GM18526 (cell line): Measurements from ENCODE around the gene RIPPLY2.

Source experiments
- POLR2A ChIP-seq: IDR thresholded peaks from 3 replicates; pipeline ENCODE4 v1.6.1; 2011; ENCODE audit not compliant: insufficient read length; ENCODE audit errors: extremely low read depth

Gene RIPPLY2

GRCh38 chr6:83852528-83853177 lies 507 bp upstream of the RIPPLY2 start:
- TF ChIP-seq POLR2A, result no peak

GRCh38 chr6:83854001-83854501 lies 891 bp downstream of the RIPPLY2 start:
- TF ChIP-seq POLR2A, result no peak

GRCh38 chr6:83854766-83855165 lies 1.6 kb downstream of the RIPPLY2 start:
- no peak for TF ChIP-seq POLR2A

GRCh38 chr6:83859410-83860358 lies 6.5 kb downstream of the RIPPLY2 start, which contains the start of gene CYB5R4:
CYB5R4 (plus strand) TSS chr6:83859689; CDS start chr6:83859783, 94 bp downstream.
- peak; percentile 92 for TF ChIP-seq POLR2A

GRCh38 chr6:83860359-83860755 lies 7.2 kb downstream of the RIPPLY2 start:
- TF ChIP-seq POLR2A, result no peak

GRCh38 chr6:83860782-83861495 lies 7.8 kb downstream of the RIPPLY2 start:
- TF ChIP-seq POLR2A, result no peak

- TF ChIP-seq POLR2A, result no peak
Measured at GRCh38 chr6:83862776-83863471, 9.8 kb downstream of the RIPPLY2 start.

- no peak for TF ChIP-seq POLR2A
Measured at GRCh38 chr6:83867043-83867442, 13.9 kb downstream of the RIPPLY2 start.

- TF ChIP-seq POLR2A, result no peak
Measured at GRCh38 chr6:83867527-83868161, 14.5 kb downstream of the RIPPLY2 start.

GRCh38 chr6:83868639-83869038 lies 15.5 kb downstream of the RIPPLY2 start:
- TF ChIP-seq POLR2A, result no peak

GRCh38 chr6:83870649-83871048 lies 17.5 kb downstream of the RIPPLY2 start:
- TF ChIP-seq POLR2A, result no peak

- TF ChIP-seq POLR2A, result no peak
Measured at GRCh38 chr6:83872386-83873118, 19.4 kb downstream of the RIPPLY2 start.

- TF ChIP-seq POLR2A, result no peak
Measured at GRCh38 chr6:83873869-83874268, 20.7 kb downstream of the RIPPLY2 start.

GRCh38 chr6:83875843-83876242 lies 22.7 kb downstream of the RIPPLY2 start:
- no peak for TF ChIP-seq POLR2A
